DMS153 treated with DMSO at 0.1 percent for 48 hours (cell line): Measurements from ENCODE around the gene HTR1E.
"Not testable (repeated sequence)": the region's sequence is repeated elsewhere in the genome, so short reads cannot be mapped to it uniquely, and the experiment has no call there.

ENCODE experiments used
- DNase-seq: peaks from one replicate; lab custom pipeline; 2025; ENCODE audit not compliant: unreplicated experiment; lab: John Stamatoyannopoulos, UW

The HTR1E gene, protein sequence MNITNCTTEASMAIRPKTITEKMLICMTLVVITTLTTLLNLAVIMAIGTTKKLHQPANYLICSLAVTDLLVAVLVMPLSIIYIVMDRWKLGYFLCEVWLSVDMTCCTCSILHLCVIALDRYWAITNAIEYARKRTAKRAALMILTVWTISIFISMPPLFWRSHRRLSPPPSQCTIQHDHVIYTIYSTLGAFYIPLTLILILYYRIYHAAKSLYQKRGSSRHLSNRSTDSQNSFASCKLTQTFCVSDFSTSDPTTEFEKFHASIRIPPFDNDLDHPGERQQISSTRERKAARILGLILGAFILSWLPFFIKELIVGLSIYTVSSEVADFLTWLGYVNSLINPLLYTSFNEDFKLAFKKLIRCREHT

DNA sequence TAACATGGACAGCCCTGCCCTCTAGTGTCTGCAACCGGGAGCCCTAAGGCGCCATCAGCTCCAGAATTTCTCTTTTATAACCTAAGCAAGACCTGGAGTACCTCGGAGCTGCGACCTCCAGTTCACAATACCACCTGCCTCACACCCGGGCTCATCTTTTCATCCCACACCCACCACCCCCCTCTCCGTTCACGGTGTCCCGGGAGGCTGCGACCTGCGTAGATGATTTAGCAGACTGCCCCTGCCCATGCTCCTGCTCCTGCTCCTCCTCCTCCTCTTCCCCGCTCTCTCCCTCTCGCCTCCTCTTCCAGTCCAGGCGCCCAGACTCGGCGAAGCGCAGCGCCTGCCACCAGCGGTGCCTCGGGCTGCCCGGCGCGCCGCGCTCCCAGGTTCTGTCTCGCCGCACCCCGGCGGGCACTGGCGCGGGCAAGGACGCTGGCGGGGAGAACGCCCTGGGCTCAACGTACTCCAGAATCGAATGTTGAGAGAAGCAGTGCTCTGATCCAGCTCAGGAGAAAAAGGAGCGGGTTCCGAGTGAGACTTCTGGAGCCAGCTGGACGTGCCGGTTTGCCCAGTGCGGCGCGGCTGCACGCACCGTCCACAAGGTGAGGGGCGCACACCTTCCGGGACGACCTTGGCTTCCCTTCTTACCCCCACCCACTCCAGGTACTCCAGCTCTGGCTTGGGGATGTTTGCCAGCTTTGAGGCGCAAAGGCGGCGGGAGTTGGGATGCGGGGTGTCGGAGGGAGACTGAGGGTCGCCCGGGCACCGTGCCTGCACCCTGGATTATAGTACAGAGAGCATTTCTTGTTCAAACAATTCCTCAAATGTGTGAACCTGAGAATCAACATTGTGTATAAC lies at the start of gene HTR1E:
Gene HTR1E, plus strand, starts transcription at position 310 of the 861 bp plus-strand sequence. CDS start 77,807 bp downstream, outside the sequence.
- DNase-seq = peak; percentile 41

DNA sequence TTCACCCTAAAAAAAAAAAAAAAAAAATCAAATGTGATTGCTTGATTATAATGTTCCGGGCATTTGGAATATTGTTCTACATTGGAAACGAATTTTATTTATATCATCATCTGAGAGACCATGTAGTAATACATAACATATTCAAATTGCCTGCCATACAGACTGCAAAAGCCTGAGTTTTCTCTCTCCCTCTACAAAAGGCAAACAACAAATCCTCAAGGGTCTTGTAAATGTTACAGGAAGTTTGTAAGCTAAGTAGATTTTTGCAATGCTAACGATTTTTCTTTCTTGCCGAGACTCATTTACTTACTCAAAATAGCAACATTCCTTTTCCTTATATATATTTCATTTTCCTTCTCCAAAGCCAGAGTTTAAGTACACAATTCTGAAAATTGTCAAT lies 49.0 kb upstream of the HTR1E start:
- DNase-seq = no peak

DNA sequence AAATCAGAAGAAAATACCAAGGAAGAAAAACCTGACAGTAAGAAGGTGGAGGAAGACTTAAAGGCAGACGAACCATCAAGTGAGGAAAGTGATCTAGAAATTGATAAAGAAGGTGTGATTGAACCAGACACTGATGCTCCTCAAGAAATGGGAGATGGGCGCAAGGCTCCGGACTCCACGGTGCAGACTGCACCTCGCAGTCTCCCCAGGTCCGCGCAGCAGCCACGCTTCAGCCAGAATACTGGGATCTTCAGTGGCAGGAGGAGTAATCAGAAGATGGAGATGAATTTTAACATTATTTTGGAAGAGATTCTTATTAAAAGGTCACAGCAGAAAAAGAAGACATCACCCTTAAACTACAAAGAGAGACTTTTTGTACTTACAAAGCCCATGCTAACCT lies 40.1 kb upstream of the HTR1E start:
- not testable (repeated sequence) for DNase-seq

DNA sequence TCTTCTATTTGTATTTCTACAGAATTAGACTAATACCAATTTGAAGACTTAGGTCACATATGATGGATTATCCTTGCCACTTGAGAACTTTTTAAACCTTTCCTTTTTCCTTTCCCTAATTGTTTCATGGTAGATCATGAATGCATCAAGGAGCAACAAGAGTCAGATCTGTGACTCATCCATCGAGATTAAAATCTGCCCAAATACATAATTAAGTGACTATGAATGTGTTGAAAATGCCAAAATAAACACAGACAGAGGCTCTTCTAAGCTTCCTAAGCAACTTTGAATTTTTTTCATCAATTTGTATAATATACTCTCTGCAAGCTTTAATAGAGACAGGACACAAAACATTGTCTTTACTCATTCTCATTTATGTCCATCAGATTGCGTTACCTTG lies 23.5 kb upstream of the HTR1E start:
- no peak for DNase-seq

DNA sequence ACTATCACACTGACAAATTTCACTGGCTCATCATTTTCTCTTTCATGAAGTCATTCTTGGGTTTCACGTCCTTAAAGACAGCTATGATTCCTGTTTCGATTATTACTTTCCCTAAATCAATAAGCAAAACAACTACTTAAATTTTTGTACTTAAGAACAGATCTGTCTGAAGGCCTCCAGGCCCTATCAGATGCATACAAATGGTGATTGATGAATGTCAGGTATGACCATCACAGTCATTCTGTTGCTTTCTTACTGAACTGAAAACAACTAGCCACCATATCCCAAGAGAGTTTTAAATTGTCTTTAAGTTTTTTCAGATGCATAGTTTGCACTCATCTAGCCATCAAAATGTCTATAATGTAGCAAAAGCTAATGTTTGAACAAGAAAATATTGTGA lies 20.9 kb upstream of the HTR1E start:
- DNase-seq = no peak

DNA sequence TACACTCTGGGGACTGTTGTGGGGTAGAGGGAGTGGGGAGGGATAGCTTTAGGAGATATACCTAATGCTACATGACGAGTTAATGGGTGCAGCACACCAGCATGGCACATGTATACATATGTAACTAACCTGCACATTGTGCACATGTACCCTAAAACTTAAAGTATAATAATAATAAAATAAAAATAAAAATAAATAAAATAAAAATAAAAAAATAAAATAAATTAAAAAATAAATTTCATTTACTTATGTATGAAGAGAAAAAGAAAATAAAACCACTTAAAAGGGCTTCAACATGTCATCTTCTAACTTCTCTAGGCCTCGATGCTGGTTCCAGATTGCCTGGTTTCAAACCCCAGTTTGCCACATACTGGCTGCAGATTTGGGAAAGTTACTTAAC lies 10.2 kb upstream of the HTR1E start:
- not testable (repeated sequence) for DNase-seq

DNA sequence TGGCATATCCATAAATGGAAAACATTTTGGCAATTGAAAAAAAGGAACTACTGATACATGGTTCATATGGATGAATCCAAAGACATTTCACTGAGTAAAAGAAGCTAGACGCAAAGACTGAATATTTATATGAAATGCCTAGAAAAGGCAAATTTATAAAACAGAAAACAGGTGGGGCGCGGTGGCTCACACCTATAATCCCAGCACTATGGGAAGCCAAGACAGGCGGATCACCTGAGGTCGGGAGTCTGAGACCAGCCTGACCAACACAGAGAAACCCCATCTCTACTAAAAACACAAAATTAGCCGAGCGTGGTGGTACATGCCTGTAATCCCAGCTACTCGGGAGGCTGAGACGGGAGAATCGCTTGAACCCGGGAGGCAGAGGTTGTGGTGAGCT lies 9.5 kb upstream of the HTR1E start:
- not testable (repeated sequence) for DNase-seq

DNA sequence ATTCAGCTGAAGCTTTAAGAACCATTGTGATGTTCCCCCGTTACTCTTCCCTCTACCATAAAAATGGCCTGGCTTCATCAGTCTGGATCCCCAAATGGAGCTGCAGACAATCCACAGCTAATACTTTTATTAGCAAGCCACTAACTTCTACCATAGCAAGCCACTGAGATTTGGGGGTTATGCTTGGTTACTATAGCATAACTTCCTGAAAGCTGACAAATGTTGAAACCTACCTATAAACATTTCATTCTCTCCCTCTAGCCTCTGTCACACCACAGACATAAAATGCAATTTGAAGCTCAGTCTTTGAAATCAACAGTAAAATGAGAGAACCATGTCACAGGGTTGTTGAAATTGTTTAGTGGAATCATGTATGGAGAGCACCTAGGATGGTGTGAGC lies 3.0 kb upstream of the HTR1E start:
- DNase-seq = no peak

DNA sequence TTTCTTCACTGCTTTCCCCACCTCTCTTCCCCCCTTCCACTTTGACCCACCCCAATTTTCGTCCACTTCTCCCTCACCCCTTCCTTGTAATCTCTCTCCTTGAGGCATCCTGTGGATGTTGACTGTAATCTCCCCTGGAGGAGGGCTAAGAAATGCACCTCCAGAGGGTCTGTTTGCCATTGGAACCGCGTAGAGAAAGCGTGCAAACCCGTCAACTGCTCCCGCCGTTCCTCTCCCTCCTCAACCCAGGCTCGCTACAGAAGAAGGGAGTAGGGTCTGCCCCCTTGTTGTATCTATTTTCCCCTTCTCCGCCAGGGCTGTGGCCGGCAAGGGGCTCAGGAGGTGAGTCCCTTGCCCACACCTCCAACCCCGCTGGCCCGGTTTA lies 502 bp upstream of the HTR1E start:
- DNase-seq = no peak

DNA sequence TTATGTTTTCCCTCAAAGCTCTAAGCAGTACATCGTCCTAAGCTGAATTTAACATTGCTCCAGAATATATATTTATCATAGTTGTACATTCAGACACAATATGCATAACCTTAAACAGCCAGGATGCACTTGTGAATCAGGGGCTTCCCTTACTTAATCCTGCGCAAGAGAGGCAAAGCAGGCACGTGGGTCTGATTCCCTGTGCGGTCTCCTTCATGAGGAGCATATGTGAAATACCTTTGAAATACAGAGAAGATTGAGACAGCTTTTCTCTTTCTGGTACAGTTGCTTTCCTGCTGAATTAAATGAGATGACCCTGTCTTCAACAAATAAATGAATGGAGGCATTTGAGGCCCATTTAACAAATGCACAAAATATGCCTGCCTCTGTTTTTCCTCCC lies 1.5 kb downstream of the HTR1E start:
- no peak for DNase-seq

DNA sequence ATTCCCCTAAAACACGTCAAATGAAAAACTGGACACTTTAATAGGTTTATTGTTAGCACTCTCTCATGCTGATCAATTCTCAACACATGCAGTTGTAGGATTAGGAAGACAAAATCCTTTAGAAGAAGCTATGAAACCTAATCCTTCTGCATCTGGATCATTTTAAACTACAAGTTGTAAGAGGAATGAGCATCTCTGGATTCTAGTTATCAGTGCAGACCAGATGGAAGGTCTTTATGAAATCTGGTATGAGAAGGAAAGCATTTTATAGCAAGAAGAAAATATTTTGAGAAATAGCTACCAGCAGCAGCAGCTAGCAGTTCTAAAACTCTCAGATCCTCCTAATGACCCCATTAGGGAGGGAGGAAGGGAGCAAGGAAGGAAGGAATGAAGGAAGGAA lies 4.1 kb downstream of the HTR1E start:
- DNase-seq = no peak

DNA sequence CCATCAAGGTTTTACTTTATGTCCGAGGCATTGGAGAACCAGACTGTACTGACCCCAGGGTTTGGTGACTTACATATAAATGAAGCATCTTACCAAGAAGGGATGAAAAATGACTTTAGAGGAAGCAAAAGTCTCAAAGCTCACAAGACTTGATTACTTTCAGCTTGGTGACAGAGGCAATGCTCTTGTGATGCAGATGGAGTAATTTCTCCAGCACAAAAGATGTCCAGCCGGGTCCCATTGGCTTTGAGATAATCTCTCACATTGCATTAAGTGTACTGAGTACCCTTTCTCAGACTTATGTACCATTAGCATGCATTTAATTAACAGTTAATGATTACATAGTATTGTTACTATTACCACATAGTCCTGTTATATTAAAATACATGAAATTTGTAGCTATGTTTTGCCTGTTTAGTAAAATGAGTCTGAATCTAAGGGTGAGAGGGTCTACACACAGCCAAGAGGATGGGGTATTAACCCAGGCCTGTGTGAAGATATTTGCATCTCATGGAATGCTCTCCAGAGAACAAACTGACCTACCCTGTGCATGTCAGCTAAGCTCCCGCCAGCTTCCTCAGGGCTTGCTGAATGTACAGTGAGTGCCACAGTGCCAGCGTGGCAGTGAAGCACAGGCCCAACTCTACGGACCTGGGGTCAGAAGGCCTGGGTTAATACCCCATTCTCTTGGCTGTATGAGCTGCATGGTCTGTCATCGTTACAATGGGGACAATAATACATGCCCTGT lies 5.6 kb downstream of the HTR1E start:
- no peak for DNase-seq

DNA sequence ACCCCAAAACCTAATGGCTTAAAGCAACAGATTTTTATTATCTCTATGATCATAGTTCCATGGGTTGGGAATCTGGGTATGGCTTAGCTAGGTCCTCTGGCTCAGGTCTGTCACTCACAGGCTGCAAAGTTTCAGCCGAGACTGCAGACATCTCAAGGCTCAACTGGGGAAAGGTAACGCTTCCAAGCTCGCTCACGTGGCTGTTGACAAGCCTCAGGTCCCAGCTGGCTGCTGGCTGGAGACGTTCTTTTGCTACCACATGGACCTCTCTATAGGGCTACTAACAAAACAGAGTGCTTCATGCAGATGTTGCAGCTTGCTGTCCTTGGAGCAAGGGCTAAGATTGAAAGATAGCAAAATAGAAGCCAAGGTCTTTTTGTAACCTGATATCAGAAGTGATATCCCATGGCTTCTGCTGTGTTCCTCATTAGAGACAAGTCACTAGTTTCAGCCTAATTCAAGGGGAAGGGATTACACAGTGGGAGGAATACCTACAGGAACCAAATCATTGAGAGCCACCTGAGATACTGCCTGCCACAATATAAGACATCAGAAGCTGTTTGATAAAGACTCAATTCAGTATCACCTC lies 6.6 kb downstream of the HTR1E start:
- DNase-seq = no peak

DNA sequence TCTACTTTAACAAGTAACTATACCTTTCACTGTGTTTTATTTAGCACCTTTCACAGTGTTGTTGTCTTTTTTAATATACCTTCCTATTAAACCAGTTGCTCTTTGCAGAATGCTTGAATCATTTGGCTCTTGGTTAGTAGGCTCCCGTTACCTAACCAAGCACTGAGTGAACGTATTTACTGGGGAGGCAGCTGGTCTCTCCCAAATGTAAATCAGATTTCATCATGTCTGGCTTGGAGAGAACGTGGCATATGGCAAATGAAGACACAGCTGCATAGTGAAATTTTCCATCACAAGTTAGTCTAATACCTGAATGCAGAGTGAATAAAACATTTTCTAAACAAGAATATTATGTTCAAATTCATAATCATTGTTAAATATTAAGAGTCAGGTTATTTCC lies 12.4 kb downstream of the HTR1E start:
- DNase-seq = no peak

DNA sequence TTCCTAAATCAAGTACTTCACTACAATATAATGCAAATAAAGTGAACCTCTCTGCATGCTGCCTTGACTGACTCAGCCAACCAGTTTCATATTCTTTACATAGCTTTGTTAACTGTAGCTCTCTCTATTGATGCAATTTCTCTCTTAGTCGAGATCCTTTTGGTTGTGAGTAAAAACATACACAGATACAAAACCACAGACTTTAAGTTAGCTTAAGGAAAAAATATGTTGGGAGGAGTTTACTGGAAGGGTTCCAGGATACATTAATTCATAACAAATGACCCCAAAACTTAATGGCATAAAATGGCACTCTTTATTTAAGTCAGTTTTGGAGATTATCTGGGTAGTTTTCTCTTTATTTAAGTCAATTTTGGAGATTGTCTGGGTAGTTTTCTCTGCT lies 15.7 kb downstream of the HTR1E start:
- no peak for DNase-seq

DNA sequence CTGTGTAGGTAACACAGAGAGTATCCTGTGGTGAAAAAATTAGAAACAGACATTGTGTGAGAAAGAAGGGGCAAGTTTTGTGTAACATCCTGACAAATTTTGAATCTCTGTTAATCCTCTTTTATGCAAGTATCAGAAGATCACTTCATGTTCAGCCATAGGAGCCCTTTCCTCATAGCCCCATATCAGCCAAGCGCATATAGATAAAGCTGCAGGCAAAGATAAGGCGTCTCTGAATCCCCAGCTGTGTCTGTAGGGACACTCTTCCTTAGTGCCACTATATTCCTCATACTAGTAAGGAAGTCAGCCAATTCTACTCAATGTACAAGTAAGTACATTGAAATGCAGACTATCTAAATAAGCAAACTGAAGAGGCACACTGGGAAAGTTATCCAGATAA lies 22.3 kb downstream of the HTR1E start:
- no peak for DNase-seq

DNA sequence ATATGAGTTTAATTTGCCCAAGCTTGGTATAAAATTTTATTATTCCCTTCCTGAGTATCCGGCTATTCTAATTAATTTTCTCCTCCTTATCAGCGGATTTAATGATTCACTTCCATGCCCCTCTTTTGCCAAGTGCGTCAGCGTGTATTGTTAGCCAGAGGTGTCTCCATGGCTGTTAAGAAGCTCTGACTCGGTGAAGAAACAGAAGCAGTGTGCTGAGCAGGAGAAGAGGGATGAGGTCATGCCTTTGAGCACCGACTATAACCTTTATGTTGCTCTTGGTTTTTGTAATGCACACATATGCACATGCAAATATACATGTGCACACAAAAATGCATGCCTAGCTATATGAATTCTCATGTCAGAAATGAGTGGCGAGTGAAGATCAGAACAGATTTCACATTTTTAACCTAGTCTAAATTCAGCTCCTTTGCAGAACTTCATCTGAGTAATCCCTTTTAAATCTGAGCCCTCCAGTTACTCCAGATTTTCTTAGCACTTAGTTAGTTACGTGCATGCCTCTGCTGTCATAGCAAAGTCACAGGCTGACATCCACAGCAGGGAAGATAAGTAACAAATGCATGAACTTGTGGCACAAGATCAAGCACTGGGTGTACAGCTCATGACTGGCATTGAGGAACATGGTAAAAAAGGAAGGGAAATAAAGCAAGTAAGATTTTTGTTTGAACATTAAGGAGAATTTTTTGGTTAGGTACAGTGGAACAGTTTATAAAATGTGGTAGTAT lies 24.3 kb downstream of the HTR1E start:
- DNase-seq = no peak

DNA sequence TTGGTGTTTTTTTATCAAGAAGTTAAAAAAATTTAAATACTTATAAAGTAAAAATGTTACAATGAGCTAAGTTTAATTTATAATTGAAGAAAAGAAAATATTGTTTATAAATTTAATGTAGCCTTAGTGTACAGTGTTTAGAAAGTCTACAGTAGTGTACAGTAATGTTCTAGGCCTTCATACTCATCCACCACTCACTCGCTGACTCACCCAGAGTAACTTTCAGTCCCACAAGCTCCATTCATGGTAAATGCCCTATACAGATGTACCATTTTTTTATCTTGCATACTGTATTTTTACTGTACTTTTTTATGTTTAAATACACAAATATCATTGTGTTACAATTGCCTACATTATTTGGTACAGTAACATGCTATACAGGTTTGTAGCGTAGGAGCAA lies 26.0 kb downstream of the HTR1E start:
- no peak for DNase-seq

DNA sequence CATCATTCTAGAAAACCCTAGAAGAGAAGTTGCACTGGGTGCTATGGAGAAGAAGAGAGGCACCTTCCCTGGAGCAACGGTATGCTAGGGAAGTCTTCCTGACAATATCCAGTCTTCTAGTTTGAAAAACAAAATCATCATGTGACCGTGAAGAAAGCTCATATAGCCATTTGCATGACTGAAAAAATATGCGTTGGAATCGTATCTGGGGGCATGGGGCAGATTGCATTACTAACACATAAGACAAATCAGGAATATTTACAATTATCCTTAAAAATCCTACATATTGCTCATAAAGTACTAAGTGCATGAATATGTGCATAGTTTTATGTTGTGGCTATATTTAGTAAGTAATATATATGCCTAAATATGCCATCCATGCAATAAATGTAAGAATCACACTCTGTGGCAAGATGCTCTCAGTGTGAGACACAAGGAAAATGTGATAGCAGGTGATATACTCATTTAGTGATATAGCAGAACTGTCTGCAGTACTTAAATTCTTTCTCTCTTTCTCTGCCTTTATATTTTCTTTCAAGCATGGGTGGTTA lies 26.8 kb downstream of the HTR1E start:
- DNase-seq = no peak

DNA sequence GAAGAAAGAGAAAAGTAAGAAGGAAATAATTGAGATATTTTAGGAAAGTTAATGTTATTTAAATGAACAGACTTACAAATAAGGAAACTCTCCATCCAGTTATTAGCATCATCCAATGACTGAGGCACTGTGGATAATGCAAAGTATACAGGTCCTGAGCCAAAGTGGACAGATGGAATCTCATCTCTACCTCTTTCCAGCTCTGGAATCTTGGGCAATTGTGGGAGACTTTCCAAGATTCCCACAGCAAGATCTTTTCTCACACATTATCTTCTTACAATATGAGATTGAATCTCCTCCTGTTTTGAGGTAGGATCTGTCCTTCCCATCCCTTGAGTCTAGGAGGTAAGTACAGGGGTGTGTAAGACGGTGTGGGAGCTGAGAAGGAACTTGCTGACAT lies 28.9 kb downstream of the HTR1E start:
- no peak for DNase-seq
